Stimulated activated CD8-positive, alpha-beta memory T cell treated with anti-CD3 and anti-CD28 coated beads, Interleukin-15, amount 100 ng/mL, for 1 hour (primary cell): ENCODE results near the gene POC5.

Experiments
- DNase-seq: peaks from one replicate; pipeline ENCODE4 v3.0.0-alpha.2; 2020; ENCODE audit warnings: low read depth

The POC5 gene

DNA sequence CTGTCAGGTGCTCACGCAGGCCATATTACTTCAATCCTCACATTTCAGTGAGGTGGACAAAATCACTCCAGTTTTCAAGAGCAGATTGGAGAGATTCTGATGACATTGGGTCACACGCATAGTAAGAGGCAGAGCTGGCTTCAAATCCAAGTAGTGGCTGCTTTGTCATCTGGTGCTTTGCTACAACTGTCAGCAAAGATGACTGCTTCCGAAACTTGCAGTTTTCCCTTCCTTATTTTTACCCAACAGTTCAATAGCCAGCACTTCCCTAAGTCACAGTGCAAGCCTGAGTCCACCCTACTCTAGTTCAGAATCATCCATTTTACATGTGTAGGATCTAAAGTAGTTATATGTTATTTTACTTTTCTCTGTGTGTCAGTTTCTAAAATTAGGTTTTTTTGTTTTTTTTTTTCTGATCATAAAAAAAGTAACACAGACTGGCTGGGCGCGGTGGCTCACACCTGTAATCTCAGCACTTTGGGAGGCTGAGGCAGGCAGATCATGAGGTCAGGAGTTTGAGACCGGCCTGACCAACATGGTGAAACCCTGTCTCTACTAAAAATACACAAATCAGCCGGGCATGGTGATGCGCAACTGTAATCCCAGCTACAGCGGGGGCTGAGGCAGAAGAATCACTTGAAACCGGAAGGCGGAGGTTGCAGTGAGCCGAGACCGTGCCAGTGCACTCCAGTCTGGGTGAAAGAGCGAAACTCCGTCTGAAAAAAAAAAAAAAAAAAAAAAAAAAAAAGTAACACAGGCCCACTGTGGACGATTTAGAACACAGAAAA, 56.4 kb downstream of the POC5 start:
- DNase-seq = no peak

DNA sequence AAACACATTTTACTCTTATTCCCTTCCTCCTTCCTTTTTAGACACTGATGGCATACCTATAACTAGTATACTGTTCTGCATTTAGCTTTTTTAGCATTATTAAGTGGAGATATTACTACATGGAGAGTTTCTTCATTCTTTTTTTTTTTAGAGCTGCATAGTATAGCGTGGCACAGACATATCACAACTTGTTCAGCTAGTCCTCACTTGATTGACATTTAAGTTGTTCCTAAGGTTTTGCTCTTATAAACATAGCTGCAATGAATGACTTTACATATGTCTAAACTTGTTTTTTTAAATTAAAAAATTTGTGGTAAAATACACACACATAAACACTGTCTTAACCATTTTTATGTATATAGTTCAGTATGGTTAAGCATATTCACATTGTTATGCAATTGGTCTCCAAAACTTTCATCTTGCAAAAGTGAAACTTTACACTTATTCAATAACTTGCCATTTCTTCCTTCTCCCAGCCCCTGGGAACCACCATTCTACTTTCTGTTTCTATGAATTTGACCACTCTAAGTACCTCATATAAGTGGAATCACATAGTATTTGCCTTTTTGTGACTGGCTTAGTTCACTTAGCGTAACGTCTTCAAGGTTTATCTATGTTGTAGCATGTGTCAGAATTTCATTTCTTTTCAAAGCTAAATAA, 57.3 kb downstream of the POC5 start:
- no peak for DNase-seq

DNA sequence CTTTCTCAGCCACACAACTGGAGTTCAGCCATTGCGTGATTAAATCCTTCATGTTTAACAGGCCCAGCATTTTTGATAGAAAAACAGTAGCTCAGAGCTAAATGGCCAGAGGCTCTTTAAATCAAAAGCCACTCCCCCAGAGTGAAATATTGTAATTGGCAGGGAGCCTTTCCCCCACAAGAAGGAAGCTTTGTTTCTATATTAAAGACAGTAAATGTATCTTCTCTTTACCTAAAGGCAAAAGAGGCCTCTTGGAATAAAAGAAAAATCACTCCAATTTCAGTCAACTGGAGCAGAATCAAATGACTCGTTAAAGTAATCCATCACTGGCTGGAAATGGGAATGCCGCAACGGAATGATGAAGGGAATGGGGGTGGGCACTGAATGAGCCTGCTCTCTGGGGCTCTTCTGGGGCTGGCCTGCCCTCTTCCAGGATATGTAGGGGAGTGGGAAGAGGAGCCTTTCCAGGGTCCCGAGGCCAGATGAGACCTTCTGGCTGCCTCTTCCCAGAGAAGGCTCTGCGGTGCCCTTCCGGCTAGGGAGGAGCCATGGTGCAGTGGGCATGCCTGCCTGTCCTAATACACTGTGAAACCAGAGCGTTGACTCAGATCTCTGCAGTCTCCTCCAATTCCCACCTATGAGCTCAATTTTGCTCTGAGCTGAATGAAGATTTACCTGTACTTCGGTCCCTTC, 60.8 kb downstream of the POC5 start:
- DNase-seq = no peak

DNA sequence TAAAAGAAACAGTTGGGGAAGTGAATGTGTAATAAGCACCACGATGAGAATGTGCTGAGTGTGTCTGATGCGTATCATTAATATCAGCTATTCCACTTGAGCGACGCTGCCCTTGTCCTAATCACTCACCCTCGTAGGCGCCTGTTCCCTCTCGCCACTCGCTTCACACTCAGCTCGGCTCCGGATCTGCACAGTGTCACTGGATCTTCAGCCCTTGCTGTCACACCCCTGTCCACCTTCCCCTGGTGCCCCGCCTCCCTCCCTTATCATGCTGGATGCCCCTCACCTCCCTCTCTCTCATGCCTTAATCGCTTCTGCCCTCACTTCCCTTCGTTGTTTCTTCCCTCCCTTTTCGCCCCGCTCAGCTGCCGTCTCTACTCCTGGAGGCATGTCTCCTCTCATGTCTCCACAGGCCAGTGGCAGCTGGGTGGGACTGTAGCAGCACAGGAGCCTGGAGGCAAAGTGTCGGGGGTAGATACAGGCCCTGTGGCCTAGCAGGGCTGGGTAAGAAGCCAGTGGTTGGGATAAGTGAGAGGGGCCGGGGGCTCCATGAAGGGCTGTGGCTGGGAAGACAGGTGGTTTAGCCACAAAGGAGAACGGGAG, 62.4 kb downstream of the POC5 start:
- DNase-seq = no peak

DNA sequence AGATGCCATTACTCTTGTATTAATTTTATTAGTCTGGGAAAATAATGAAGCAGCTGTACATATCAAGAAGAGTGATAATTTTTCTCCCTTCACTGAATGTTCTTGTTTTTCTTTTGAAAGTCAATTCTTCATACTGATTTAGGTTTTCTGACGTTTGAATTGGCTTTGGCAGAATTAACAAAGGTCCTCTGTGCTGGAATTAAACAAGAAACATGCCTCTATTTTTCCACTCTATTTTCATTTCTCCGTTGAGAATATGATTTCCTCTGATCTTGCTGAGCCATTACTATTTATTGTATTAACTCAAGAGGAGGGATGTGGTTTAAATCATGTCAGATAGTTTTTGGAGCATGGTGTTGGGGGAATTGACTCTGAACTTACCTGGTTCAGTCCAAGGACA, 63.7 kb downstream of the POC5 start:
- no peak for DNase-seq

DNA sequence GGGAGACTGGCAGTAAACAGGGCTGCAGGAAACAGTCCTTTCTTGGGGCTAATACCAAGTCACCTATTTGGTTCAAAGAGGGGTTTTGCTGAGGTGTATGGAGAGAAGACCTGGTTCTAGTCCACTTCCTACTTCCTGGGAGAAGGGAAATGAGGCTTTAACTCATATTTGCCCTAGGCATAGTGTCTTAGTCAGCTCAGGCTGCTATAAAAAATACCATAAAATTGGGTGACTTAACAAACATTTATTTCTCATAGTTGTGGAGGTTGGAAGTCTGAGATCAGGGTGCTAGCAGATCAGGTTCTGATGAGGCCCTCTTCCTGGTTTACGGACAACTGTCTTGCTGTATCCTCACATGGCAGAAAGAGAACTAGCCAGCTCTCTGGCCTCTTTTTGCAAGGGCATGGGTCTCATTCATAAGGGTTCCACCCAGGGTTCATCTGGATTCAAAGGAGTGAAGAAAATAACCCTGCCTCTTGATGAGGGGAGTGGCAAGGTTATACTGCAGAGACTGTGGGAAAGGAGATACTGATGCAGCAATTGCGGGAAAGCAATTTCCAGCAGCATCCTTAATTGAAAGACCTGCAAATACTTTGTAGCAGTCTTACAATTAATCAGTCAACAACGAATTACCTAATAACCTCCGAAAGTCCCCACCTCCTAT, 65.5 kb downstream of the POC5 start:
- DNase-seq = no peak

DNA sequence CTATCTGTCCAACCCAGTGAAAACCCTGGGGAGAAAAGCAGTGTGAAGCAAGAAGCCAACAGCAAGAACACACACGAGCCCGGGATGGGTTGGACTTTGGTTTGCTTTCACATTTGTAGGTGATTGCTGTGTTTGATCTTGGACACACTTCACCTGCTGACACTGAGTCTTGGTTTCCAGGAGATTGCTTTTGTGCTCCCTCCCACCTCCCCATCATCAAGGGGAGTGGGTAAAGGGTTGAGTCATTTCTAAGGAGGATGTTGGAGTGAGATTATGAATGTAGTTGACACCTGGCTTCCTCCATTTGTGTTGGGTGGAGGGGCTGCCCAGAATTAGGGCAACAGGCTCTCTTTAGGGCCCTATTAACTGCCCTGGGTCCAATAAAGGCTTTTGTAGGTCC, 68.5 kb downstream of the POC5 start:
- no peak for DNase-seq

DNA sequence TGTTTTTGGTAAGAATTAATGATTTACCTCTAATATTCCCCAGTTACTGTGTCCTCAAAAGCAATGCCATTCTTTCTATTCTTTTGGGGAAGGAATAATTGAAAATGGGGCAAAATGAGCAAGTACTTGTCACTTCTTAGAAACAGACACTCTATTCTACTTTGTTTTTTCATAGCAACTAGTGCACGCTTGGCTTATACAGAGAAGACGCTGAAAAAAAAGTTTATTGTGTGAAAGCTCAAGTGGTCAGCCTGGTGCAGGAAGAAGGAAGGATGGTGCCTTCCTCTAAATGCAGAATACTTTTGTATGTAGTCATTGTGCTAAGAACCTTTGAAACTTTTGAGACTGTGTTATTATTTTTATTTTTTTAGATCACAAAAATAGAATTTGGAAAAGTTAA, 76.4 kb downstream of the POC5 start:
- no peak for DNase-seq

DNA sequence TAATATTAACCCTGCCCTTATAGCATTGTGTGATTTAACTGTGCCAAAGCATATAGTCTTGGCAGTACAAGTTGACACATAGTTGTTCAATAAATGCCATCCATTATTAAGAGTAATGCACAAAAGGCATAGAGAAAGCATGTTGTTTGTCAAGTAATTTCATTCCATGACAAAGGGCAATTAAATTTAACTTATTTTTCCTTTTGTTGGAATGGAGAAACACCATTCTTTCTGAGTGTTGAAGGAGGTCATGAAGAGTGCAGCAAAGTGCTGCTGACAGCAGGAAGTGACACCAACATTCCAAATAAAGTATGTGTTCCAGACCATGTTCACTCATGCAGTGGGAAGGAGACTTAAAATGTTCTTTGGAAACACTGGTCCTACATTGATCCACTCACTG, 76.8 kb downstream of the POC5 start:
- DNase-seq = no peak

DNA sequence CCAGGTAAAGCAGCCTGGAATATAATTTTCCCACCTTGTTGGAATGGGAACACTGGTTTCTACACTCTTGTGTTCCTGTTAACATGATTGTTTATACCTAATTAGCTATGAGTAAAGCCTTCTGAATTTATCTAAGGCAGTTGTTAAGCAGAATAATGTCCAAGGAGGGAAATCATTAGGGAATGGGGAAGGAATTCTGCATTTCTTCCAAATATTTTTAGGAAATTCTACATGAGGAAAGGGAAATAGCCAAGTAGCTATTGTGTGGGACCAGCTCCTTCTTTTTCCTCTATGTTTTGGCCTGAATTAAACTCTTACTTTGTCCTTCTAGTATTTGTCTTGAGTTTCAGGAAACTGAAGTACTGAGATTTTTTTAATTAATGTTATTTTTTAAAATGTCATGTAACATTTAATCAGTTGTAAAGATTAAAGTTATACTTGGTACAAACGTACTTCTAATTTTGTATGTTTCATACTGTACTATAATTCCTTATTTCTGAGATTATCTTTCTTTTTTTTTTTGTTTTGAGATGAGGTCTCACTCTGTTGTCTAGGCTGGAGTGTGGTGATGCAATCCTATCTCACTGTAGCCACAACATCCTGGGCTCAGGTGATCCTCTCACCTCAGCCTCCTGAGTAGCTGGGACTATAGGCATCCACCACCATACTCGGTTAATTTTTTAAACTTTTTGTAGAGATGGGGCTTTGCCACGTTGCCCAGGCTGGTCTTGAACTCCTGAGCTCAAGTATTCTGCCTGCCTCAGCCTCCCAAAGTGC, 77.5 kb downstream of the POC5 start:
- DNase-seq = no peak

DNA sequence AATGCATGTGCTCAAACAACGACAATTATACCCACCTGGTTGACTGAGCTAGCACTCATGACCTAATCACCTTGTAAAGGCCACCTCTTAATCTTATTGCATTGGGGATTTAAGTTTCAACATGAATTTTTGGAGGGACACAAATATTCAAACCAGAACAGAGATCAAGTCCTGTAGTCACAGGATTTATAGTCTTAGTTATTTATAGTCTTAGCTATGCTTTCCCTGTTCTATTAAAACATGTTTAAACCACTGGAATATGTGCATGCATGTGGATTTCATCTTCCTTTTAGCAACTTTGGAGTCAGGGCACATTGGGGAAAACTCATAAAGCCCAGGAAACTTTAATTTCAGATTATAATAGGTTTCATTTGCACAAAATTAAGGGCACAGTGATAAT, 79.3 kb downstream of the POC5 start:
- DNase-seq = no peak

DNA sequence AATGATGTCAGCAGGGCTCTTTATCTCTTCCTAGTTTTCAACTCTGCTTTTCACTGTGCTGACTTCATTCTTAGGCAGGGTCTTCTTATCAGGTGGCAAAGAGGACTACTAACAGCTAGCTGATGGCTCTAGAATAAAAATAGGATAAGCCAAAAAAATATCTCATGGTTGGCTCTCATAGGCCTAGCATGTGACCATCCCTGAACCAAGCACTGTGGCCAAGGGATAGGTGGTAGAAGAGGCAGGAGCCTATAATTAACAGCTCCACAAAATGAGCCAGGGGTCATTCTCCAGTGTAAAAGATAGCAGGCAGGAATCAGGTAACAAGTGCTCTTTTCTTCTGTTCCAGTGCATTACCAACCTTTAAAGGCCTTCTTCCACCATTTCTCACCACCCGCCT, 84.9 kb downstream of the POC5 start:
- no peak for DNase-seq

DNA sequence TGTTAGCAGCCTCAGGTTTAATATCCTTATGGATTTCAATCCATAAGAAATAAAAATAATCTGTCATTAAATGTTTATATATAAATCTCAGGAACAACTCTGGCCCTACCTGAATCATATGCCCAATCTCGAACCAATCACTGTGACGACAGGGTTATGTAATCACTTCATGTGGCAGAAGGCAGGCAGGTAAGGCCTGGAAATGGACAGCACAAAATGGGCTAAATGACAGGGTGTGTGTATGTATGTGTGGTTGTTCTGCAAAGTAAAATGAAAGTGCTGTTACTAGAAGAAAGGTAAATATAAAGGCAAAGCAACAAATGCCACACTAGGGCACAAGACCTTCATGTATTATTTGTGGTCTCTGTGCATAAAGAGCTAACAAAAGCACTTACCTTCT, 86.4 kb downstream of the POC5 start:
- no peak for DNase-seq

DNA sequence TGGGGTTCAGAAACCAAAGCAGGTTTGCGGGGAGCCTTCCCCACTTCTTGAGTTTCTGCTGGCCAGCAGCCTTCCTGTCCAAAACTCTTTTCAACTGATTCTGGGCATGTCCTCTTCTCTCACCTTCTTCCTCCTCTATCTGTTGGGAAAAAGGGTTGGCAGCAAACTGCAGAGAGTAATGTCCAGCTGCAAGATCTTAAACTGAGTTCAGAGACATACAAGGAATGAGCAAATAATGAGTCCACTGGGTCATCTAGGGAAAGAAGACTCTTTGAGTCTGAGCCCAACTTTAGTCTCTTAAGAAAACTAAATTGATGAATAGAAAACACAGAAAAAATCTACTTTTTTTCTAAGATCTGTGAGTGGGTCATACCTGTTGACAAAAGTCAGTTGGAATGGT, 89.4 kb downstream of the POC5 start:
- DNase-seq = no peak

DNA sequence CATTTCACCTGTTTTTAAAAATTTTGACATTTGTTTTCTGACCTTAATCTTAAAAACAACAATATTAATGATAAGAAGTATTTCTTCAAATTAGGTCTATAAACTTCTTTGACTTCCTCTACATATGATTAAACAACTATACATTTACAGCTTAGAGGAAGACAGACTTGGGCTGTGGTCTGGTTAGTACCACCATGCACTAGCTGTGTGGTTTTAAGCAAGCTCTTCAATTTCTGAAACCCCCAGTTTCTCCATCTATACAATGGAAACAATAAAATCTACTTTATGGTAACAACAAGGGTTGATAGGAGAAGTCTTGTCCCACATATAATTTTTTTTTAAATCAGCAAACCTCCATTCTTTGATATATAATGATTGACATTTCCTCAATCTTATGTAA, 90.3 kb downstream of the POC5 start:
- no peak for DNase-seq
